ENCODE results near the gene GJB5.

GJB5 gene

DNA sequence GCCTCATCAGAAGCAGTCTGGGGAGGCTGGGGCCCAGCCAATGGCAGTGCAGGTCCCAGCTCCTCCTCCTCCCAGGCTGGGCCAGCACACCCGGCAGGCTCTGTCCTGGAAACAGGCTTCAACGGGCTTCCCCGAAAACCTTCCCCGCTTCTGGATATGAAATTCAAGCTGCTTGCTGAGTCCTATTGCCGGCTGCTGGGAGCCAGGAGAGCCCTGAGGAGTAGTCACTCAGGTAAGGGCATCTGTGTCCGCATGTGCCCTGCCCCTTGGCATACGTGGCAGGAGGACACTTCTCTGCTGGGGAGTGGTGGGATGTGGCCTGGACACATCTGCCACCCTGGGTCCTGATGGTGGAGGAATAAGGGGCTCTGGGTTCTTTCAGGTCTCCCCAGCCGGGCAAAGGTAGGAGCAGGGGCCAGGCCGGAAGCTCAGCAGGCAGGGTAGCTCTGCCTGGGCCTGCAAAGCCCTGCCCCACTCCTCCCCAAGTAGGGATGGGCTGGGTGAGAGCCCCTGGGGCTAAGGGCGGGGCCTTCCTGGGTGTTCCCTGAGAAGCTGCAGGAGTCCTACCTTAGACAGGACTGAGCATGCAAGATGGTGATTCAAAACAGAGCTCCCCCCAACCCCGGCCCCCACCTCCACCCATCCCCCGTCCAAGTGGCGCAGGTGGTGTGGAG is at the start of gene GJB5:
TSS of gene GJB5 (plus strand) at position 84 of the 674 bp plus-strand sequence. CDS start 2,284 bp downstream, outside the sequence.
- Histone ChIP-seq H3K27ac (no peak within 1 kb of the TSS), H3K36me3 (replicated peaks) (no peaks in the 10 kb centered on the region), H3K4me3 (ENCODE audit: low read depth, low read length) (no peak within 1 kb of the TSS), H3K27me3 (replicated peaks) (no peaks in the 10 kb centered on the region)
- no peak for TF ChIP-seq CTCF (IDR thresholded peaks at IDR 0.05; ENCODE audit: low read depth, low read length, missing control alignments)
- DNase-seq, result no peak
- in situ Hi-C loops (cut with HindIII; ENCODE audit: low pct_ligation_motif_present, low sequenced_read_pairs), result no loop called here

DNA sequence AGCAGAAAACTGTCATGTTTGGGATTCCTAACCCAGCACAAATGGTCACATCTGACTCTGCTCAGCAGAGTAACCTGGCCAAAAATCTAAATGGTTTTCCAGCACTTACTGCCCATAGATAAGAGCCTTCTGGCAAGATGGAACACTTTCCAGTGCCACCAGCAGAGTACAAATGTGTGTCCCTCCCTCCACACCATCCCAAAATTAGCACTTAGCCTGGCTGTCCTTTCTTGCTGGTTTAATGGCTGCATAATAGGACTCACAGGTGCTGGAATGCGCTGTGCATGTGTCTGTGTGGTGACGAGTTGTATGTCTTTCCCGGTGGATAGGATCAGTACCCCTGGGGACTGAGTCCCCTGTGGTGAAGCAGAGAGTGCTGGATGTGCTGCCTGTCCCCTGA is 49.8 kb upstream of the GJB5 start:
- Histone ChIP-seq H3K27me3 (replicated peaks) (no peaks in the 10 kb centered on the region), H3K27ac (no peak overlapping the region), H3K36me3 (replicated peaks) (no peaks in the 10 kb centered on the region), H3K4me3 (ENCODE audit: low read depth, low read length) (no peak overlapping the region)
- DNase-seq, result no peak
- in situ Hi-C loops (cut with HindIII; ENCODE audit: low pct_ligation_motif_present, low sequenced_read_pairs), result no loop called here
- no peak for TF ChIP-seq CTCF (IDR thresholded peaks at IDR 0.05; ENCODE audit: low read depth, low read length, missing control alignments)

GRCh38 chr1:34708106-34708505 is 46.7 kb upstream of the GJB5 start:
- H3K27me3 ChIP-seq (replicated peaks), result no peaks in the 10 kb centered on the region
- in situ Hi-C loops (cut with HindIII; ENCODE audit: low pct_ligation_motif_present, low sequenced_read_pairs), result no loop called here
- no peak for DNase-seq

GRCh38 chr1:34709547-34709946 is 45.3 kb upstream of the GJB5 start:
- H3K27me3 ChIP-seq (replicated peaks), result no peaks in the 10 kb centered on the region
- no peak overlapping the region for H3K4me3 ChIP-seq (ENCODE audit: low read depth, low read length)
- in situ Hi-C loops (cut with HindIII; ENCODE audit: low pct_ligation_motif_present, low sequenced_read_pairs), result no loop called here
- no peak for TF ChIP-seq CTCF (IDR thresholded peaks at IDR 0.05; ENCODE audit: low read depth, low read length, missing control alignments)
- no peak overlapping the region for H3K27ac ChIP-seq
- H3K36me3 ChIP-seq (replicated peaks), result no peaks in the 10 kb centered on the region
- DNase-seq, result peak; percentile 7

More at GRCh38 chr1:34708106-34708505, 46.7 kb upstream of the GJB5 start:
- TF ChIP-seq CTCF (IDR thresholded peaks at IDR 0.05; ENCODE audit: low read depth, low read length, missing control alignments), result no peak
- no peaks in the 10 kb centered on the region for H3K36me3 ChIP-seq (replicated peaks)
- no peak overlapping the region for H3K27ac ChIP-seq
- H3K4me3 ChIP-seq (ENCODE audit: low read depth, low read length), result no peak overlapping the region

DNA sequence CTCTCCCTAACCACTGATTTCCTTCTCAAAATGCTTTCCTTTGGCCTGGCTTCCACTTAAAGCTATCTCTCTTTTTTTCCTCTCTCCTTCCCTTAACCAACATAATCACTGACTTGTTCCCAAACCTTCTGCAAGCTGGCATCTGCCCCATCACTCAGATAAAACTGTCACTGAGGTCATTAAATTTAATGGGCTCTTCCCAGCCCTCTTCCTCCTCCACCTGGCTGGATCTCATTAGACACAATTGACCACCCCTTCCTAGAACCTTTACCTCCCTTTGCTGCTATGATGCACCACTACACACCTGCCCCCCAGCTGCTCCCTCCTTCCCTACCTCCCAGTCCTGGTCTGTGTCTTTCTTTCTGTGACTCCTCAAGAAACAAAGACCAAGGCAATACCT is 44.0 kb upstream of the GJB5 start:
- no peak for TF ChIP-seq CTCF (IDR thresholded peaks at IDR 0.05; ENCODE audit: low read depth, low read length, missing control alignments)
- Histone ChIP-seq H3K27me3 (replicated peaks) (no peaks in the 10 kb centered on the region), H3K27ac (no peak overlapping the region), H3K36me3 (replicated peaks) (no peaks in the 10 kb centered on the region), H3K4me3 (ENCODE audit: low read depth, low read length) (no peak overlapping the region)
- in situ Hi-C loops (cut with HindIII; ENCODE audit: low pct_ligation_motif_present, low sequenced_read_pairs), result no loop called here
- no peak for DNase-seq

DNA sequence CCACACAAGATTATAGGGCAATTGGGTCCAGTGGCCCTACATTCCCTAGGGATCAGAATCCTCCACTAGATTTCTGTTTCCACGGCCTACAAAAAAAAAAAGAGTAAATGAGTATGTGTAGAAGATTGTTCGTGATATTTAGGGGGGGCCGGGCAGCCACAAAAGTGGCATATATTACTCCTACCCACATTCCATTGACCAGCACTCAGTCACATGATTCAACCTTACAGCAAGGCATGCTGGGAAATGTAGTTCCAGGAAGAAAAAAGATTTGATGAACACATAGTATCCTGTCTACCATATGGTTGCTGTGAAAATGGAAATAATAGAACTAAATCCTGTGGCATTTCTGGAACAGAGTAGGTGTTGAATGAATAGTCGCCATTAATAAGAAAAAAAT is 43.4 kb upstream of the GJB5 start:
- H3K36me3 ChIP-seq (replicated peaks), result no peaks in the 10 kb centered on the region
- H3K4me3 ChIP-seq (ENCODE audit: low read depth, low read length), result no peak overlapping the region
- in situ Hi-C loops (cut with HindIII; ENCODE audit: low pct_ligation_motif_present, low sequenced_read_pairs), result no loop called here
- no peak for TF ChIP-seq CTCF (IDR thresholded peaks at IDR 0.05; ENCODE audit: low read depth, low read length, missing control alignments)
- no peak for DNase-seq
- H3K27ac ChIP-seq, result no peak overlapping the region
- H3K27me3 ChIP-seq (replicated peaks), result no peaks in the 10 kb centered on the region

Data from brain microvascular endothelial cell (primary cell).